Inferior parietal cortex (tissue), 1 donor: ENCODE data around the gene RFX8.
"Not testable (repeated sequence)": the region's sequence is repeated elsewhere in the genome, so short reads cannot be mapped to it uniquely, and the experiment has no call there.

Experiments used
- DNase-seq: peaks from one replicate; pipeline ENCODE4 v3.0.0-alpha.2; 2016; ENCODE audit errors: extremely low spot score

The RFX8 gene

GRCh38 chr2:101486258-101486701 lies 11.4 kb upstream of the RFX8 start:
- no peak for DNase-seq

DNA sequence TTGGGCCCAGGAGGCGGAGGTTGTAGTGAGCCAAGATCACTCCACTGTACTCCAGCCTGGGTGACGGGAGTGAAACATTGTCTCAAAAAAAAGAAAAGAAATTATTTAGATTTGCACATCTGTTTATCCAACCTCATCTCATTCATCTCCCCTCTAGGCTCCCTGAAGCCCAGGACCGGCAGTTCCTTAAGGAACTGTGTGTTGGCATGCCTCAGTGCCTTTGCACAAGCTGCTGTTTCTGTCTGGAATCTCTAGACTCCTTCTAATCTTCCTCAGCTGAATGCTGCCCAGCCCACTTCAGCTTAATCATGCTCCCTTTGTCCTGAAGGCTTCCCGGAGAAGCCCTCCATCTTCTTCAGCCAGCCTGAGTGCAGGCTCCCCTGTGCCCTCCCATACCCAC lies 10.9 kb upstream of the RFX8 start:
- DNase-seq: no peak

DNA sequence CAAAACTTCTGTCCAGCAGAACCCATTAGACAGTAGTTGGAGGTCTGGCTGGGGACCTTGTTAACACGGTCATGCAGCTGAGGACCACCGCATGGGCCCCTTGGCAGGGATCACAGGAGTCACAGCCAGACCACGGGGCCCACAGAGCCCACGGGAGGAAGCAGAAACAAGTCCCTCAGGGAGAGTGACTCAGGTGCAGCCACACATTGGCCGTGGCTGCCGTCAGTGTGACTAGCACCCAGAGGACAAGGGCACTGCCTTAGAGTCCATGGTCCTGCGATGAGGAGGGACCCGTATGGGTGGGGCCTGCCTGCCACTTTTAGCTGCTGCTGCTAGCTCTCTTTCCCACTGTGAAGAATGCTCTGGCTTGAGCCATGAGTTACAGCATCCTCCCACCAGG lies 5.9 kb upstream of the RFX8 start:
- no peak for DNase-seq

DNA sequence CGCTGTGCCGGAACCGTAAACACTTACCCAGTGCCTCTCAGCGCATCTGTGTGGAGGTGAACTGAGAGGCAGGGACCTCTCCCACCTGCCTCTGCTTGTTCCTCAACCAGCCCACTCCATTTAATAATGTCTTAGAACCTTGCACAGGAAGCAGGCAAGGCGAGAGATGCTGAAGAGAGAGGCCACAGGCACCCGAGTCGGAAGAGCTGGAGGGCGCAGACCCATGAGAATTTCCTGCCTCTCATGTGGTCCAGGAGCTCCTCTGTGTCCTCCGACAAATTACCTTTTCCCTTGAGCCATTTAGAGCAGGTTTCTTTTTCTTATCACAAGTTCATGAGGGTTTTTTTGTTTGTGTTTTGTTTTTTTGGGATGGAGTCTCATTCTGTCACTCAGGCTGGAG lies 4.9 kb upstream of the RFX8 start:
- DNase-seq: no peak

DNA sequence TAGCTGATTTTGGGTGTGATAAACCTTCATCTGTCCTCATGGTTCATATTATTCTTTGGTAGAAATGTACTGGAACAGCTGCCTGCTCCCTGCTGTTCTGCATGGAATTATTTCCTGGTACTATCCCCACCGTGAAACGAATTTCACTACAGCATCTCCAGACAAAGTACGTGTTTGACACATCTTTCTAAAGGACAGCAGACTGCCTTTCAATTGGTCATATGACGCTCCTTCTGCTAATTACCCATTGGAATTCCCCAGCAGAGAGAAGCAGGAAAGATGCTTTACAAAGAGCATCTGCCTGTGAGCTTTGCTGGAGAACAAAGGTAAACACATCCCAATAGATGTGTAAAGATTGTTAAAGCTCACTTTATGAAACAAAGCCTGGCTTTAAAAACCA lies 4.4 kb upstream of the RFX8 start:
- DNase-seq: no peak

DNA sequence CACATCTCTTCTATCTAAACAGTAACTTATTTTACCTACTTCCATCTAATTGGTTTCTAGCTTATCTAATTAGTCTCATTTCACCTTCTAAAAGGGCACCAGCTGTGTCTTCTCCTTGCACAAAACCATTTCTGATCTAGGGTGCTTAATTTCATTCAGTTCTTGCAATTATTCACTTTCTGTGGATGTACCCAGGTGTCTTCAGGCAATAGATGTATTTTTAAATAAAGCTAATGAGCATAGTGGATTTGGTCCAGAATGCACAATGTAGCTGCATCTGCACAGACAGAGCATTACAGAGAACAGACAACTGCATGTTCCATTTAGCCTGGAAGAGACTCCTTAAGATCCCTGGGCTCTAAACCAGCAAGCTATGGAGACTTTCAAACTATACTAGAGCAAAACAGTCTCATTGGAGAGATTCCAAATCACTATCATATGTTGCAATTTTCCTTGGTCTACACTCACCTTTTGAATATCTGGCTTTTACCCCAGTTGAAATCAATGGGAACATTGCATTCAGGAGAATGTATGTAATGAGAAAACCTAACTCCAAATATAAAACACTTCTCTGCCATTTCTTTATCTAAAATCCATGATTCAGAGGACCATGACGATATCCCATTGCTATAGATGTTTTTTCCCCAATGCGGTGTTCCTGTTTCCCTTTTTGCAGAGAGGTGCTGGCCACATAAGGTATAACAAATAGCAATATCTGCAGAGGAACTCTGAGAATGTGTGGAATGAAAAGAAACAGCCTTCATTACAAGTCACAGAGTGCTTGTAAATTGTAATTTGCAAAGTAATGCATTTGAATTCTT lies 3.5 kb upstream of the RFX8 start:
- DNase-seq: no peak

GRCh38 chr2:101477556-101477955 lies 2.6 kb upstream of the RFX8 start:
- DNase-seq: no peak

DNA sequence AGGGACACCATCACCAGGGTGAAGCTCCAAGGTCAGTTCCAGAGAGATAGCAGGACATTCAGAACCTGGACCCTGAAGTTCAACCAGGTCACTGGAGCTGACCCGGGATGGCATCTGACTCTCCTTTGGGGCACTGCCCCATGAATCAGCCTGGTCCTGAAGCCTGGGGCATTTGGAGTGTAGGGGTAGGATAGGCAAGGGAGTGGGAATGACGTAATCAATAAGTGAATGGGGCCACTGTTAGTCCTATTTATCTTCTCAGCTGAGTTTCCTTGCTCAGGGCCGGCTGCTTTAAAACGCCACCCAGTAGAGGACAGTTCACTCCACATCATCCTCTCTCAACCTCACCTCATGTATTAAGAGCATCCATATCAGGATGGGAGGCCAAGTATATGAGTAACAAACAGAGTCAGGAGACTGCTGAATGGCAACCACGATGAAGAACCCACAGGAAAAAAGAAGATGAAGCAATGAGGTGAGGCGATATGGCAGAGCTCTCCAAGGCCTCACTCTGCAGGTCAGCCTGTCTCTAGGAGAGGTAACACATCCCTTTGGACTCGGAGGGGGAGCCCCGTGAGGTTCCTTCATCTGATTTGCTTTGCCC lies 1.8 kb upstream of the RFX8 start:
- no peak for DNase-seq

DNA sequence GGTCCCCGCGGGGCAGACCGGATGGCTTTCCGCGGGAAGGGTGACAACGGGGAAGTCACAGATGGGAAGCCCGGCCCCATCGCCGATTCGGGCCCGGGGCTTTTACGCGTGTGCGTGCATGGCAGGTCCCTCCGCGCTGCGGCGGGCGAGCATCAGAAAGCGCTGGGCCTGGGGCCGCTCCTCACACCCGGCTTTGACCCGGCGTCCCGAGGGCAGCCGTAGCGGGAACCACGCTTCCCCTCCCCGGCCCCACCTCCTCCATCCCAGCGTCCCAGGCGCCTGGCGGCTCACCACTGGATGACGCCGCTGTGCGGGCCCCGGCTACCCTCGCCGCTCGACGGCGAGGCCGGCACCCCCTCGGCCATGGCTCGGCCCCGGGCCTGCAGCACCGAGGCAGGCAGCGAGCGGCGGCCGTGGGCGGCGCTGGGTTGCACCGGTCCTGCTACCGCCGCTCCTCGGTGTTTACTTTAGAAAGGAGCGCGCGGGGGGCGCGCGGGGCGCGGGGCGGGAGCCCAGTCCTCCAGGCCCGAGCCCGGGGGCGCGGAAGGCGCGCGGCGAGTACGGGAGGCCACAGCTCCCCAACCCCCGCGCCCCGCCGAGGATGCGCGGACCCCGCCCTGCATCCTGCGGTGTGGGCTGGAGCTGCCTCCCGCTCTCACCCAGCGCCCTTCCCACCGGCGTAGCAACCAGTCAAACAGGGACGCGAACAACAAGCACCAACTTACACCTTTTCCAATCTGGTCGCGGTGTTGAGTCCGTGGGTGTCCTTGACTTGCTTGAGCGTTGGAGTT lies 806 bp downstream of the RFX8 start:
- DNase-seq: no peak

DNA sequence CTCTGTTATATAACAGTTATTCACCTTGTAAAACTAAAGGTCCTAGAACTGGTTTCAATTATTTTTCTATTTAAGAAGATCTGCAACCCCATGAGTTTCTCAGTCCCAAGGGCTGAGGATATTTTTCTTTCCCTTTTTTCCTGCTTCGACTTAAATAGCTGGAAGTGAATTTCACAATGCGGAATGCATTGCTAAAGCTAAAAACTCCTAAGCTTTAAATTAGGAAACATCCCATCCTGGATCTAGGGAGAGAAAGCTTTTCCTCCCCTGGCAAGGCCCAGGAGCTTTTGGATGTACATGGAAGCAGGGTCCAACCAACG lies 1.4 kb downstream of the RFX8 start:
- peak; percentile 49 for DNase-seq

DNA sequence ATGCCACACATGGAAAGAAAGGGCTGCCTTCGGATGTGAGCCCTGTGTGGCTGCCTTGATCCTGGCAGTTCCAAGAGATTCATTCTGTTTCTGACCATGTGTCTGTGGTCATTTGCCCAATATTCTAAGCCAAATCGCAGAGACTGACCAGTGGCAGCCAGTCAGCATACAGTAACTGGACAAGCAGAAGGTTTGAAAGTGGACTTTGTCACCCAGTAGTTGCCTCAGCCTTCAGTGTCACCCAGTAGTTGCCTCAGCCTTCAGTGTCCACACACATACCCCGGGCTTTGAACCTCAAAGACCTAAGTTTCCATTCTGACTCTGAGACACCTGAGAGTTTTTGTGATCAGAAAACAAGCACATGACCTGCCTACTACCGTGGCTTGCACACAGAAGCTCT lies 5.0 kb downstream of the RFX8 start:
- no peak for DNase-seq

DNA sequence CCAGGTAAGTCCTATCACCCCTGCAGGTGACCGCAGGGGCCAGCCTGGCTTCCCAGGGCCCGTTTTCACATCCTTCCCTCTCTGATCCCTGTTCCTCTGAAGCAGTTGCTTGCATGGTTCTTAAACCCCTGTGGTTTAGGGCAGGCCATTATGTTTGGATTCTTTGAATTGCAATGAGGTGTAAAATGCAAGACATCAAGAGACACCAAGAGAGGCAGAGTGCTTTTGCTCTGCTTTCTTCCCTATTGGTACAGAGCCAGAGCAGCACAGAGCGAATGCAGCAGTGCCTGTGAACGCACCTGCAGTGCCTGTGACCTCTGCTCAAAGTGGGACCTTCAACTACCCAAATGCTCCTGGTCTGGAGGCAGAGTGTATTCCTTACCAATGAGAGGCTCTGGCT lies 7.6 kb downstream of the RFX8 start:
- no peak for DNase-seq

DNA sequence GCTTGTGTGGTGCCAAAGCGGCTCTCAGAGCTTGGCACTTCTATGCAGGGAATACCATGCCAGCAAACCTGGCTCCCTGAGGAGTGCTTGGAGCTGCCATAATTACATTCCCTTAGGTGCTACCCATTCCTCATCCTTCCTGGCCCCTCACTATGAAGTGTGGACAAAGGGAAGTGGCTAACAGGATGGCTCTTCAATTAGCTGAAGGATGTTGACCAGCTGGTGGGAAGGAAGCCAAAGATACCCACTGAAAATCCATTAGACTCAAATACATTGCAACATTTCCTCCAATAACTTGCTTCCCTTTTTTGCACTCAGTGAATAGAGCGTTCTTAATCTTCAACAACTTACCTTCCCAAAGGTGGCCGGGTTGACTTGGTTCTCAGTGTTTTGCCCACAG lies 8.5 kb downstream of the RFX8 start:
- DNase-seq: no peak

DNA sequence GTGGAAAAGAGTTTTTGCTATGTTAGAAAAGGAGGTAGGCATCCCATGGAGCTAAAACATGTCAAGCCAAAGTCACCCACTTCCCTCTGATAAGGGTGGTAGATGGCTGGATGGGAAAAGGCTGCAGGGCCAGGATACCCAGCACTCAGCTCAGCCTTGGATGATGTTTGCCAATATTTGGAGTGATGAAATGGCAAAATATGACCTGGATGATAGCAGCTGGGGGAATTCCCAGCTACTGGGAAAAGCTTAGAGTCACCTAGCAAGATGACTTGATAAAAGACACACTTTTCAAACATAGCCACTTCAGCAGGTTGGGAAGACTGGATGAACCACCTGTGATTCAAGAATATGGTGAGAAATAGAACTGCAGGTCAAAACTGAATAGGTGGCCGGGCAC lies 10.1 kb downstream of the RFX8 start:
- DNase-seq: no peak

- DNase-seq: no peak
Observed at GRCh38 chr2:101463911-101464641, 10.8 kb downstream of the RFX8 start.

DNA sequence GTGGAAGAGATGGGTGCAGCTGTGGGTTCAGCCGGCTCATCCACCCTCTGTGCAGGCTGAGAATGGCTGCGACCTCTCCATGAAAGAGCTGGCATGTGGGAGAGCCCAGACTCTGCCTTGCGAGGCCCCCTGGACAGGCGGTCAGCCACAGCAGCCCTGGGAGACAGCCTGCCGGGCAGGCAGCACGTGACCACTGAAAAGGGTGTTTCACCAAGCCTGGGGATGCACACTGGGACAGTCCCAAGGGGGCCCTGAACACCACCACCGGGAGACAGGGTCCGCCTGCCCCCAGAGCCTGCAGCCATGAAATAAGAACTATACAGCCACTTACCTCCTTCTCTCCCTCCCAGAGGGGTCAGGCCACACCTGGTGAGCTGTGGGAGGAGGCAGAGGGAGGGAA lies 11.5 kb downstream of the RFX8 start:
- no peak for DNase-seq

- DNase-seq: no peak
Observed at GRCh38 chr2:101461381-101461780, 13.5 kb downstream of the RFX8 start.

- DNase-seq: not testable (repeated sequence)
Observed at GRCh38 chr2:101454408-101454807, 20.5 kb downstream of the RFX8 start.

- no peak for DNase-seq
Observed at GRCh38 chr2:101450965-101451364, 23.9 kb downstream of the RFX8 start.

DNA sequence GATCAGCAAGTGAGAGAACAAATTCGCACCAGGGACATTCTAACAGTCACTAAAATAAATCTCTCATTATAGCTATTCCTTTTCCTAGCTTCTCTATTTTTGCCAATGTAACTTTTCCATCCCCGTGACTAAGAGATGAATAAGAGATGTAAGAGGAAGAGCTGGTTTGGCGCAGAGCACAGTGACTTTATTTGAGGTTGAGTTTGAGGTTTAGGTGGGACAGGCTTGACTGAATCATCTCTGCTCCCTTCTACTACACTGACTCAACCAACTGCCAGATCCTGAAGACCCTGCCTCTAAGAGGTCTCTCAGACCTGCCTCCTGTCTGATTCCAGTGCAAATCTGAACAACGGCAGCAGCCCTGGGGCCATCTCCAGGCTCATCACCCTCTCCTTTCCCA lies 28.0 kb downstream of the RFX8 start:
- DNase-seq: peak; percentile 46

DNA sequence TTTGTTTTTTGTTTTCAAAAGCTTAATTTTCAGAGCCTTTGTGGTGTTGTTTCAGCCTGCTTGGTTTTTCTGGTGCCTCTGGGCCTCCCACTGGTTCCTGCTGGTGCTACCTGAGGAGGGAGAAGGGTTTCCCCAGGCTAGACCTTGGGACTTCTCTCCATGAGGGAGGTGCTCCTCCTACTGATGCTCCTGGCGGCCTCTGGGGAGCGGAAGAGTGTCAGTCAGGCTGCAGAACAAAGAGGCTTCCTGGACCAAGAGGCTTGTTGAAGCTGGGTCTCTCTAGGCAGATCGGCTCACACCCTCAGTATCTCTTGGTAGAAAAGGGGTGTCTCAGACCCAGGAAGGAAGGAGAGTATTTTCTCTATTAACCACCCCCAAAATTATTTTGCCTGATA lies 32.2 kb downstream of the RFX8 start:
- DNase-seq: no peak

DNA sequence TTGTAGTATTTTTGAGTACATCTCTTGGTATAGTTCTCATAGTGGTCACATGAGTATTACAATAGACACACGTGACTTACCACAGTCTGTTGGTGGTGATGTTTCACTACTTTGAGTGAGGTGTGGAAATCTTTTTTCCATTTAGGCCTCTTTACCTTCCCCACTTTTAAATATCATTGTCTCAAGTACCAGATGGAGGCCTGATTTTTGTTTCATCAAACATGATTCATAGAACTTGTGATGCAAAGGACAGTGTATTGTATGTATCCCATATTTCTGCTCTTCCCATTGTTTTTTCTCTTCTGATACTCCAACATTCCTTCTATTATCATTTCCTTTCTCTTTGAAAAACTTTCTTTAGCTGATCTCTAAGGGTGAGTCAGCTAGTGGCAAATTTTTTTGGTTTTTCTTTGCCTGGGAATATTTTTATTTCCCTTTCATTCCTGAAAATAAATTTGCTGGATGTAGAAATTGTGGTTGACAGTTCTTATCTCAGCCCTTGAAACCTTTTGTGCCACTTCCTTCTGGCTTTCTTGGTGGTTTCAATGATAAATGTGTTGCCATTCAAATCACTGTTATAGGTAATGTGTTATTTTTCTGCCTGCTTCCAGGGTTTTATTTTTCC lies 32.8 kb downstream of the RFX8 start:
- DNase-seq: no peak
